Neural cell (in vitro differentiated cells): ENCODE measurements around the gene SQSTM1. TPM values are rescaled to one million over a fixed set of nuclear protein-coding genes. Genes with fewer than 3 reads are reported as not detected.

ENCODE experiments used
- H2AFZ ChIP-seq: fragments of 200-600, 300-800 bp; sonication (generic), shearing (Covaris generic); 2 replicates; pipeline ENCODE4 v1.6.0; 2014; ENCODE audit warnings: low read depth, mild to moderate bottlenecking, antibody characterized with exemption, low read length, moderate library complexity
- H3F3A ChIP-seq: fragments of 200-600 bp; shearing (Covaris generic); 2 replicates; pipeline ENCODE4 v1.6.1; 2016; ENCODE audit warnings: mild to moderate bottlenecking, moderate library complexity, mixed read lengths, antibody characterized with exemption, low read length; ENCODE audit not compliant: insufficient read depth, poor library complexity, severe bottlenecking
- H3K27ac ChIP-seq: fragments of 200-600, 300-800 bp; sonication (generic), shearing (Covaris generic); 2 replicates; pipeline ENCODE4 v1.5.1; 2014; ENCODE audit warnings: mild to moderate bottlenecking, low read length, moderate library complexity
- H3K27me3 ChIP-seq: fragments of 300-800, 200-600 bp; sonication (generic), shearing (Covaris generic); 2 replicates; pipeline ENCODE4 v1.6.0; 2014; ENCODE audit warnings: mild to moderate bottlenecking, low read depth, low read length, moderate library complexity; ENCODE audit not compliant: insufficient read depth
- H3K36me3 ChIP-seq: fragments of 300-800, 200-600 bp; sonication (generic), shearing (Covaris generic); 2 replicates; pipeline ENCODE4 v1.5.1; 2014; ENCODE audit warnings: mild to moderate bottlenecking, antibody characterized with exemption, low read length, moderate library complexity; ENCODE audit not compliant: insufficient read depth
- H3K4me2 ChIP-seq: fragments of 300-800, 200-600 bp; sonication (generic), shearing (Covaris generic); 2 replicates; pipeline ENCODE4 v1.6.0; 2014; ENCODE audit warnings: mild to moderate bottlenecking, low read length
- H3K4me3 ChIP-seq: fragments of 300-800, 200-600 bp; sonication (generic), shearing (Covaris generic); 2 replicates; pipeline ENCODE4 v1.5.1; 2014; ENCODE audit warnings: mild to moderate bottlenecking, low read length, moderate library complexity
- H3K79me2 ChIP-seq: fragments of 200-600 bp; shearing (Covaris generic); replicated peaks from 2 replicates; pipeline ENCODE4 v1.6.0; 2014; ENCODE audit warnings: mild to moderate bottlenecking, low read length, moderate library complexity; ENCODE audit not compliant: insufficient read depth
- H3K9ac ChIP-seq: fragments of 300-800, 200-600 bp; sonication (generic), shearing (Covaris generic); 2 replicates; pipeline ENCODE4 v1.6.1; 2016; ENCODE audit warnings: mild to moderate bottlenecking, low read length, mixed read lengths
- H3K9me2 ChIP-seq: fragments of 200-600 bp; shearing (Covaris generic); 2 replicates; pipeline ENCODE4 v1.6.1; 2016; ENCODE audit warnings: mild to moderate bottlenecking, low read length, mixed read lengths; ENCODE audit not compliant: insufficient read depth
- H3K9me3 ChIP-seq: fragments of 200-600, 300-800 bp; sonication (generic), shearing (Covaris generic); 2 replicates; pipeline ENCODE4 v1.6.1; 2016; ENCODE audit warnings: mild to moderate bottlenecking, mixed run types, low read length, moderate library complexity, mixed read lengths
- H4K20me1 ChIP-seq: fragments of 200-600 bp; shearing (Covaris generic); 2 replicates; pipeline ENCODE4 v1.6.1; 2016; ENCODE audit warnings: mild to moderate bottlenecking, mixed run types; ENCODE audit not compliant: insufficient read depth
- EP300 ChIP-seq: fragments of 450-650 bp; conservative IDR thresholded peaks from 2 replicates; pipeline ENCODE4 v1.6.1; 2014; ENCODE audit warnings: antibody characterized with exemption, mild to moderate bottlenecking, moderate library complexity; ENCODE audit not compliant: poor library complexity, severe bottlenecking
- EZH2 ChIP-seq: fragments of 200-600, 300-800 bp; shearing (Covaris generic), sonication (generic); IDR thresholded peaks from 2 replicates; pipeline ENCODE4 v1.6.1; 2014; ENCODE audit warnings: antibody characterized with exemption, low read length, borderline replicate concordance, mild to moderate bottlenecking; ENCODE audit not compliant: insufficient read depth, poor library complexity, severe bottlenecking
- MXI1 ChIP-seq: fragments of 450-650 bp; conservative IDR thresholded peaks from 2 replicates; pipeline ENCODE4 v1.6.1; 2014; ENCODE audit warnings: antibody characterized with exemption, mild to moderate bottlenecking; ENCODE audit not compliant: poor library complexity, severe bottlenecking
- POLR2AphosphoS5 ChIP-seq: IDR thresholded peaks from 2 replicates; pipeline ENCODE4 v1.6.1; 2012
- RAD21 ChIP-seq: fragments of 450-650 bp; conservative IDR thresholded peaks from 2 replicates; pipeline ENCODE4 v1.6.1; 2014; ENCODE audit warnings: antibody characterized with exemption, mild to moderate bottlenecking, moderate library complexity
- SMC3 ChIP-seq: fragments of 450-650 bp; conservative IDR thresholded peaks from 2 replicates; pipeline ENCODE4 v1.6.1; 2014; ENCODE audit warnings: antibody characterized with exemption, mild to moderate bottlenecking, moderate library complexity; ENCODE audit not compliant: poor library complexity
- TAF1 ChIP-seq: IDR thresholded peaks from 2 replicates; pipeline ENCODE4 v1.6.1; 2012; ENCODE audit warnings: low read depth
- polyA plus RNA-seq: library from polyadenylated mRNA; depleted of rRNA; stranded (reverse); fragments of >200 nt; gene quantifications from 2 replicates; pipeline ENCODE4 v1.2.3, GENCODE V29; 2014
- TF ChIP-seq, protein P1 (sequence below): IDR thresholded peaks from 2 replicates; pipeline ENCODE4 v1.6.1; 2012; ENCODE audit warnings: borderline replicate concordance
- TF ChIP-seq, protein P2 (sequence below): fragments of 450-650 bp; IDR thresholded peaks from 2 replicates; pipeline ENCODE4 v1.5.1; 2014; ENCODE audit warnings: antibody characterized with exemption, mild to moderate bottlenecking, moderate library complexity; ENCODE audit not compliant: poor library complexity, severe bottlenecking

SQSTM1 gene
- polyA plus RNA-seq, 1 donor from 2014 or later = 64.5 TPM

DNA sequence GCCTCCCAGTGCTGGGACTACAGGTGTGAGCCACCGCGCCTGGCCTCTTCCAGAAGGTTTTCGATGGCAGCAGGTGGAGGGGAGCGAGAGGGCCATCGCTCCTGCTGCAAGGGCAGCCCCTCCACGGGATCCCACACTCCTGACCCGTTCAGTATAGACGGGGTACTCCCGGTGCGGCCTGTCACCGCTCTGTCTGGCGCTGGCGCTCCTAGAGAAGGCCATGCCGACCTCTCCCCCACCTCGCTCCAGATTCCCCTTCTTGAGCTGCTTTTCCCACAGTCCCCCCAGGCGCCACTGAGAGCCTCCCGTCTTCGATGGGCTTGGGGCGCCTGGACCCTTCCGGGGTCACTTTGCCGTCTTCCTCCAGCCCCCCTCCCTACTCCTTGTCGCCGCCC lies 4.3 kb upstream of the SQSTM1 start:
- Histone ChIP-seq H3K4me3 (no peak overlapping the region), H3K27me3 (peaks cover 4% of the 10 kb centered on the region), H3K9me2 (no peaks in the 10 kb centered on the region), H3K27ac (no peak overlapping the region), H3K4me2 (no peak overlapping the region), H3K79me2 (no peaks in the 10 kb centered on the region), H3F3A (no peaks in the 10 kb centered on the region), H3K9ac (no peak overlapping the region), H4K20me1 (no peaks in the 10 kb centered on the region), H2AFZ (no peak overlapping the region), H3K9me3 (no peaks in the 10 kb centered on the region), H3K36me3 (no peaks in the 10 kb centered on the region)
- TF ChIP-seq, protein P1, sequence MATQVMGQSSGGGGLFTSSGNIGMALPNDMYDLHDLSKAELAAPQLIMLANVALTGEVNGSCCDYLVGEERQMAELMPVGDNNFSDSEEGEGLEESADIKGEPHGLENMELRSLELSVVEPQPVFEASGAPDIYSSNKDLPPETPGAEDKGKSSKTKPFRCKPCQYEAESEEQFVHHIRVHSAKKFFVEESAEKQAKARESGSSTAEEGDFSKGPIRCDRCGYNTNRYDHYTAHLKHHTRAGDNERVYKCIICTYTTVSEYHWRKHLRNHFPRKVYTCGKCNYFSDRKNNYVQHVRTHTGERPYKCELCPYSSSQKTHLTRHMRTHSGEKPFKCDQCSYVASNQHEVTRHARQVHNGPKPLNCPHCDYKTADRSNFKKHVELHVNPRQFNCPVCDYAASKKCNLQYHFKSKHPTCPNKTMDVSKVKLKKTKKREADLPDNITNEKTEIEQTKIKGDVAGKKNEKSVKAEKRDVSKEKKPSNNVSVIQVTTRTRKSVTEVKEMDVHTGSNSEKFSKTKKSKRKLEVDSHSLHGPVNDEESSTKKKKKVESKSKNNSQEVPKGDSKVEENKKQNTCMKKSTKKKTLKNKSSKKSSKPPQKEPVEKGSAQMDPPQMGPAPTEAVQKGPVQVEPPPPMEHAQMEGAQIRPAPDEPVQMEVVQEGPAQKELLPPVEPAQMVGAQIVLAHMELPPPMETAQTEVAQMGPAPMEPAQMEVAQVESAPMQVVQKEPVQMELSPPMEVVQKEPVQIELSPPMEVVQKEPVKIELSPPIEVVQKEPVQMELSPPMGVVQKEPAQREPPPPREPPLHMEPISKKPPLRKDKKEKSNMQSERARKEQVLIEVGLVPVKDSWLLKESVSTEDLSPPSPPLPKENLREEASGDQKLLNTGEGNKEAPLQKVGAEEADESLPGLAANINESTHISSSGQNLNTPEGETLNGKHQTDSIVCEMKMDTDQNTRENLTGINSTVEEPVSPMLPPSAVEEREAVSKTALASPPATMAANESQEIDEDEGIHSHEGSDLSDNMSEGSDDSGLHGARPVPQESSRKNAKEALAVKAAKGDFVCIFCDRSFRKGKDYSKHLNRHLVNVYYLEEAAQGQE = no peak
- TF ChIP-seq, protein P2, sequence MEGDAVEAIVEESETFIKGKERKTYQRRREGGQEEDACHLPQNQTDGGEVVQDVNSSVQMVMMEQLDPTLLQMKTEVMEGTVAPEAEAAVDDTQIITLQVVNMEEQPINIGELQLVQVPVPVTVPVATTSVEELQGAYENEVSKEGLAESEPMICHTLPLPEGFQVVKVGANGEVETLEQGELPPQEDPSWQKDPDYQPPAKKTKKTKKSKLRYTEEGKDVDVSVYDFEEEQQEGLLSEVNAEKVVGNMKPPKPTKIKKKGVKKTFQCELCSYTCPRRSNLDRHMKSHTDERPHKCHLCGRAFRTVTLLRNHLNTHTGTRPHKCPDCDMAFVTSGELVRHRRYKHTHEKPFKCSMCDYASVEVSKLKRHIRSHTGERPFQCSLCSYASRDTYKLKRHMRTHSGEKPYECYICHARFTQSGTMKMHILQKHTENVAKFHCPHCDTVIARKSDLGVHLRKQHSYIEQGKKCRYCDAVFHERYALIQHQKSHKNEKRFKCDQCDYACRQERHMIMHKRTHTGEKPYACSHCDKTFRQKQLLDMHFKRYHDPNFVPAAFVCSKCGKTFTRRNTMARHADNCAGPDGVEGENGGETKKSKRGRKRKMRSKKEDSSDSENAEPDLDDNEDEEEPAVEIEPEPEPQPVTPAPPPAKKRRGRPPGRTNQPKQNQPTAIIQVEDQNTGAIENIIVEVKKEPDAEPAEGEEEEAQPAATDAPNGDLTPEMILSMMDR = no peak
- TF ChIP-seq RAD21 (no peak), SMC3 (no peak), POLR2AphosphoS5 (no peak)

DNA sequence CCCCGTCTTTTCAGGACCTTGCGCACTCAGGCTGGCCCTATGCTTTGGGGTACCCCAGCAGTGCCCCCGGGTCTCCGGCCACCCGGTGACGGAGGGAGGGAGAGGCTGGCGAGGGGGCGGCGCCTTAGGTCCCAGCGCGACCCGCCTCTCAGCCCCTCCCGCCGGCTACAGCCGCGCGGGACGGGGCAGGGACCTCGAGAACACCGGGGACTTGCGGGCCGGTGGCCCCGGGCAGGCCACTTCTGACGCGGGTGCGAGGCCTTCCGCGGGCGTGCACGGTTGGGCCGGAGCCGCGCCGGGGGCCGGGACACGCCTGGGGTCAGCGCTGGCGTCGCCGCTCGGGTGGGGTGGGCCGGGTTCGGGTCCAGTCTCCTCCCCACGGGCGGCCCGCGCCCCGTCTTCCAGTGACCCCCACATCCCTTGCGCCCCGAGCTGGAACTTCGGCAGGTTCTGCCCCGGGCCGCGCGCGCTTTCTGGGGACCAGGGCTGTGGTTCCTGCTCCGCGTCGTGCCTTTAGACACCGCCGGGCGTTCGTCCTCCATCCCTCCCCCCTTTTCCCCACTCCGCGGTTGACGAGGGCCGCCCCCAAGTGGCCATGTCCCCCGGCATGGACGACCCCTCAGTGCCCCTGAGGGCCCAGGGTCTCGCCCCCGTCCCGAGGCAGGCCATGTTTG lies 3.8 kb upstream of the SQSTM1 start:
- Histone ChIP-seq H3K27me3 (peaks cover 4% of the 10 kb centered on the region), H3K4me2 (no peak overlapping the region), H3K36me3 (no peaks in the 10 kb centered on the region), H4K20me1 (no peaks in the 10 kb centered on the region), H2AFZ (no peak overlapping the region), H3K9me2 (no peaks in the 10 kb centered on the region), H3K9ac (no peak overlapping the region), H3F3A (no peaks in the 10 kb centered on the region), H3K27ac (no peak overlapping the region), H3K4me3 (no peak overlapping the region), H3K79me2 (peaks cover 5% of the 10 kb centered on the region), H3K9me3 (no peaks in the 10 kb centered on the region)
- TF ChIP-seq SMC3 (no peak), EZH2 (no peak), POLR2AphosphoS5 (no peak), EP300 (no peak), MXI1 (no peak), TAF1 (no peak), RAD21 (no peak)
- TF ChIP-seq, protein P1 = no peak
- TF ChIP-seq, protein P2 = no peak
